Esophagus muscularis mucosa (tissue), 4 donors: ENCODE data around the gene ULBP1.

Experiments used
- CTCF ChIP-seq, 3 experiments: fragments of 200-600 bp in 2 of 3; fragments of 450-650 bp in 1 of 3; sonication (generic) in 2 of 3; IDR thresholded peaks; one replicate each; pipeline ENCODE4 v1.5.1; 2017 to 2019; ENCODE audit warnings: antibody characterized with exemption in 3 of 3, mild to moderate bottlenecking in 2 of 3, moderate library complexity in 1 of 3
- EP300 ChIP-seq: sonication (generic); formaldehyde crosslinking; IDR thresholded peaks from one replicate; pipeline ENCODE4 v1.6.1; 2017; ENCODE audit warnings: antibody characterized with exemption
- POLR2A ChIP-seq: fragments of 450-650 bp; IDR thresholded peaks from one replicate; pipeline ENCODE4 v1.6.1; 2017; ENCODE audit warnings: antibody characterized with exemption, moderate library complexity, mild to moderate bottlenecking, low read depth
- POLR2AphosphoS5 ChIP-seq, 2 donors: sonication (generic); formaldehyde crosslinking; IDR thresholded peaks; one replicate each; pipeline ENCODE4 v1.6.1; 2017; ENCODE audit warnings: antibody characterized with exemption in 2 of 2

- TF ChIP-seq CTCF (IDR thresholded peaks at IDR 0.05): no peak
- TF ChIP-seq POLR2A: no peak
- no peak for TF ChIP-seq EP300
- TF ChIP-seq POLR2AphosphoS5 (IDR thresholded peaks at IDR 0.05): no peak
These were observed 606 bp upstream of the ULBP1 start for GRCh38 chr6:149963212-149963461.
